Left renal cortex interstitium (tissue), 4 donors: ENCODE data around the gene GPR68. TPM values are rescaled to one million over a fixed set of nuclear protein-coding genes. Genes with fewer than 3 reads are reported as not detected.
"Not testable (repeated sequence)": the region's sequence is repeated elsewhere in the genome, so short reads cannot be mapped to it uniquely, and the experiment has no call there.

Experiments used
- DNase-seq, 4 donors: peaks; one replicate each; pipeline ENCODE4 v3.0.0-alpha.2; 2013; ENCODE audit warnings: low read depth in 4 of 4, low spot score in 2 of 4, missing footprints in 1 of 4
- polyA plus RNA-seq, 4 donors: library from polyadenylated mRNA; unstranded; fragments of 120-200 nt; gene quantifications; one replicate each; pipeline ENCODE4 v1.2.1, GENCODE V29; 2013; ENCODE audit not compliant: insufficient read length in 4 of 4

The GPR68 gene
- polyA plus RNA-seq, 4 donors = 1.7 to 3.9 (median 2.5) TPM

DNA sequence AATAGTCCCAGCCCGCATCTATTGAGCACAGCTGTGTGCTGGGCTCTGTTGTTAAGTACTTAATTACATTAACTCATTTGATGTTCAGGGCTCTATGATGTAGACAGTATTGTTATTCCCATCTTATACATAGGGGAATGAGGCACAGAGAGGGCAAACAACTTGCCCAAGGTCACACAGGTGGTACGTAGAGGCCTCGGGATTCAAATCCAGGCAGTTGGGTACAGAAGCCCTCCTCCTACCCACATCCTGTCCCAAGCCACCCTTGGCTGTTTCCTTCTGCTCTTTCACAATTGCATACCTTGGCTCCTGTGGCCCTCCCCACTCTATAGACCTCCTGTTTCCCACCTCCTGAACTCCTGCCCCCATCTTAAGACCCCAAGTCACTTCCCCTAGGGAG is 10.0 kb upstream of the GPR68 start:
- DNase-seq = no peak

DNA sequence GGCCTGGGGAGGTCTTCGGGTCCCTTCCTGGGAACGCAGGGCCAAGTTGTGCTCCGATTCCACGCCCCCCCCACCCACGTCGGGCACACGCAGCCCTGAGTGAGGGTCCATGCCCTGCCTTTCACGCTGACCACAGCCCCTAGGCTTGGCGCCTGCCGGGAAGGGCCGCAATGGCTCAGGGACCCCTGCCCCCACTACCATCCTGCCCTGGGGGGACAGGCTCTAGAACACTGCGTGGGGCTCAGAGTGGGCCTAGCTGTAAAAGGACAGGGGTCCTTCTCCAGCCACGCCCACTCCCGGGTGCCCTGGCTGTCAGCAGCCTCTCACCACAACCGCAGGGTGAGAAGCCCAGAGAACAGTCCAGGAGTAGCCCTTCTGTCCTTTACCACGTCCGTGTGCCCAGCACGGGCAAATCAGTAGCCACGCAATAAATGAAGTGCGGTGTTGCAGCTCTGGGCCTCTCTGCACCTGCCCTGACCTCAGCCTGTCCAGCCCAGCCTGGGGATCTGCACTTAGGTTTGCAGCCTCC is 9.4 kb upstream of the GPR68 start:
- DNase-seq = no peak

DNA sequence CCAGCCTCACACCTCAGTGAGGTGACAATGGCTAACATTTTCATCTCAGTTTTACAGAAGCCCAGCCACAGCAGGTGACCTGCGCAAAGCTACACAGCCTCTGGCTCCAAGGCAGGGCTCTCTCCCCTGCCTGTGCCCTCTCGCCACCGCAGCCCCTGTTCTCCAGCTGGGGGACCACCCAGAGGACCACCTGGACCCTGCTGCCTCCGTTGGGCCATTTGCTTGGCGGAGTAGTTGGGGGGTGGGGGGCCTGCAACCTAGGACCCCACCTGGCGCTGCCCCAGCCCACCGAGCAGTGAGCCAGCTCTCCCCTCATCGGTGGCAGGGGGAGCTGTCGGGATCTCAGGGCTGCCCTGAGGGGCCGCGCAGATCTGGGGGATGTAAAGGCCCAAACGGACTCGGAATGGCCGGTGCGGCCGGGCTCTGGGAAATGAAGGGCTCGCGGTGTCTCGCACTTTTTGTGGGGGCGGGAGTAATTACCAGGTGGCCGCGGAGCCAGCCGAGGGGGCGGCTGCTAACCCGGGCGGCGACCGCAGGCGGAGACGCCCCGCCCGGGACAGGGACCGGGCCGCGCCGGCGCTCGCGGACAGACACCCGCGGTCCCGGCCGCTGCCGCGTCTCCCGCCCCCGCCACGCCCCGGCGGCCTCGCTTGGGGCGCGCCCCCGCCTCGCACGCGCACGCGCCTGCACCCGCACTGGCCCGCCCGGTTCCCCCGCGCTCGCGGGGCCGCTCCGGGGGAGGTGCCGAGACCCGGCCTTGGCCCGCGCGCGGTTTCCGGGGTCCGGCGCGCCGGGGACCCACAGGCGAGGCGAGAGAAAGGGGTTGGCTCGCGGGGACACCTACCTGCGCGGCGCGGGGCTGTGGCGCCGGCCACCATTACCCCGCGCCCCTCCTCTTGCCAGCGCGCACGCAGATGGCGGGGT is 8.6 kb upstream of the GPR68 start:
- no peak for DNase-seq

DNA sequence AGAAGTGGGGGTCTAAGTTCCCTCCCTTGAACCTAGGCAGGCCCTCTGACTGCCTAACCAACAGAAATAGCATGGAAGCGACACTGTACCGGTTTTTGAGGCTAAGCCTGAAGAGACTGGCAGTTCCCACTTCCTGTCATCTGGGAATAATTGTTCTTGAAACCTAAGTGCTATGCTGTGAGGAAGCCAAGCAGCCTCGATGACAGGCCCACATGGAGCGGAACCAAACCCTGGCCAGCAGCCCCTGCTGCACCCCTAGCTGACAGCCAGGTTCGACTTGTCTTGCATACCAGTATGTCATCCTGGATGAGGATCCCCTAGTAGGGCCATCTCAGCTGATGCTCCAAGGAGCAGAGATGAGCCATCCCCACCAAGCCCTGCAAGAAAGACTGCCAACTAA is 6.4 kb upstream of the GPR68 start:
- no peak for DNase-seq

DNA sequence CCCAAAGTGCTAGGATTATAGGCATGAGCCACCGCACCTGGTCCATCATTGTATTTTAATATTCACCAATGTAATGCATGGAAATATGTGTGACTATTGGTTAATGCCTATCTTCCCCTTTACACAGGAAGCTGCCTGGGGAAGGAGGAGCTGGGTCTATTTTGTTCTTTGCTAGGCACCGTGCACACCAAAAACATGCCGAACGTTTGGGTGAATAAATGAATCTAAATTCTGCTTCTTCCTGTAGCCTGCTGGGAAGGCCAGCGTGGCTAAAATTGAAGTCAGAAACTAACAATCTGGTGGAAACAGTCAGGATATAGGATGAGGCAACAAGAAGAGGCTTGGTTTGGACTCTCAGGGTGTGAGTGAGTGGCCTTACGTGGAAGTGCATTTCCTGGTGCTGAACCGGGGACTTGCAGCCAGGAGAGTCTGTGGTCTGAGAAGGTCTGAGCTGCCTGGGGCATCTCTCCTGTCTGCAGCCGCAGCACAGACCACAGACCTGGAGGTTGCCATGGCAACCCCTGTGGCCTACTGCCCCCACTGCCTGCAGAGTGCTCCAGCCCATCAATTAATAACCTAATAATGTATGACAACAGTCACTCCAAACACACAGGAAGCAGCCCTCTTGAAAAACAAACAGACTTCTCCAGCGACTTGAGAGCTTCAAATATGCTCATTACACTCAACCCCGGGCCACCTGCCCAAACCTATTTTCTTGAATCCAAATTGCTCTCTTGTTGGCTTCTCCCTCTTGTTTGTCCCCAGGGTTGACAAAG is 5.5 kb upstream of the GPR68 start:
- DNase-seq = no peak

DNA sequence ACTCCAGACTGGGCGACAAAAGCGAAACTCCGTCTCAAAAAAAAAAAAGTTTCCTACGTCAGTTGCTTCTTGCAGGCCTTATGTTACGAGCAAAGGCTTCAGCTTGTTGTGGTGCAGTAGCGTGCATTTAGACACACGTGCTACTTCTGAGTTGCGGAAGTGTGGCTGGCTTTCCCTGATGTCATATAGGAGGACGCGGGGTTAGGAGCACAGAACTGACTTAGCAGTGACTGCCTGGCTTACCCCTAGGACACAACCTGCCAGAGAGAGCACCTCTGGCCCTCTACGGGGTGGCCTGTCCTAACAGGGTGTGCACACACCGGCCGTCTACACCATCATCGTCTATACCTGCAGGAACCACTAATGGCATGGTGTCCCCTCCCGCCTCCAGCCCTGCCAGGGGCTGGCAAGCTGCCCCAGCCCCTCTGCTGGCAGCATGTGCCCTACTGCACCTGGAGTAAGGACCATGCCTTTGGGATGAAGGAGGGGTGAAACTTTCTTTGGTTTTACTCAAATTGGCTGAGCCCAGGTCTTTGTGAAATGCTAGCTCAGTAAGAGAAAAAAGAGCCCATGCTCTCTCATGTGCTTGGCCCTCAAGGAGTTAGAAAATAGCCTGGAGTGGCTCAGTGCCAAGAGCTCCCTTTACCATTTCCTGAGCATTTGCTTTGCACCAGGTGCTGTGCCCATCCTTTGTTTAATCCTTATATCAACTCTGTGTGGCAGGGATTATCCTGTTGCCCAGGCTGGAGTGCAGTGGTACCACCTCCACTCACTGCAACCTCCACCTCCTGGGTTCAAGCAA is 1.7 kb upstream of the GPR68 start:
- DNase-seq = no peak

DNA sequence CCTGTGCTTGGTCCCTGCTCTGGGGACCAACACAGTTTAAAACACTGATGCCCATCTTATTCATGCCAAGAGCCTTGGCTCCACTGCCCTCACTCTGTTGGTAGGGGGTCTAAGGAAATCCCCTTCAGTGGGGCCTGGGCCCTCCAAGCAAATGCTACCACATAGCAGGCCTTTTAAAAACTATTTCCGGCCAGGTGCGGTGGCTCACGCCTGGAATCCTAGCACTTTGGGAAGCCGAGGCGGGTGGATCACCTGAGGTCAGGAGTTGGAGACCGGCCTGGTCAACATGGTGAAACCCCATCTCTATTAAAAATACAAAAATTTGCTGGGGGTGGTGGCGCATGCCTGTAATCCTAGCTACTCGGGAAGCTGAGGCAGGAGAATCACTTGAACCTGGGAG is 1.1 kb upstream of the GPR68 start:
- DNase-seq = not testable (repeated sequence)

DNA sequence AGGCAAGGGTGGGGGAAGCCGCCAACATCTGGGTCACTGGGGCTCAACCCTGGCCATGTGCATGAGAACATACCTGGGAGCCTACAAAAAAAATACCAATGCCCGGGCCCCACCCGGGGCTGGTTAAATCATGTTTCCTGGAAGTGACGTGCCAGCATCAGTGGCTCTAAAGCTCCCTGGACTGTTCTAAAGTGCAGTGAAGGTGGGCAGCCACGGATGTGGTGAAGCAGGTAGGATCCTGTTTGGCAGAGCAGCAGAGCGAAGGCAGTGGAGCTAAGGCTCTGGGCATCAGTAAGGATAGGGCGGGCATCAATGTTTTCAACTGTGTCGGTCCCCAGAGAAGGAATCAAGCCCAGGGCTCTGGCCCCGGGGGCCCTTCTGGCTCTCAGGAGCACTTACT is 525 bp upstream of the GPR68 start:
- no peak for DNase-seq

DNA sequence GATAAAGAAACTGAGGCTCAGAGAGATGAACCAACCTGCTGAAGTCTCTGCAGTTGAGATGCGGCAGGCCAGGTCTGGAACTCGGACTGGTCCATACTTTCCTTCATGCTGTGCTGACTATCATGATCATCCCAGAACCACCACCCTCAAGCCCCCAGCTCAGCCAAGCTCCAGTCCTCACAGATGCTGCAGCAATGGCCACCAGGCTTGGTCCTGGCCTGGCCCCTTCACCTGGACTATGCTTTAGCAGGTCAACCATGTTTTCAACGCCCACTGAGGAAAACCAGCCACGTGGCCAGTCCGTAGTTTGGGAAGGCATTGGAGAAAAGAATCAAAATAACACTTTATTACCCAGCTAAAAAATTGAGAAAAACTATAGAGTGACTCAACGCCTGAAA is 1.4 kb downstream of the GPR68 start:
- DNase-seq = no peak

DNA sequence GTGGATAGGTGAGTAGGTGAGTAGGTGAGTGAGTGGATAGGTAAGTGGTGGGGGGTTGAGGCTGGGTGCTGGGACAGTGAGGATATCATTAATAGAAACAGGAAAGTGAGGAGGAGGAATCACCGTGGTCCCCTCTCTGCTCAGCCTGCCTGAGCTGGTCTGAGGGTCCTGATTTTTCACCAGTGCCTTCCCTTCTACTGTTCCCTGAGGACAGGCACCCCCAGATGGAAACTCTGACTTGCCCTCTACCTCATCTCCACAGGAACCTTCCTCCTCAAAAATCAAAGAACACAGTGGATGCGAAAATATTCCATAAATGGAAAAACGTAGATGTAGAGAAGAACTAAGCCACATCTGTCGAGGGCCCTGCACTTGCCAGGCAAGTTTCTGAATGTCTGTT is 1.9 kb downstream of the GPR68 start:
- no peak for DNase-seq

DNA sequence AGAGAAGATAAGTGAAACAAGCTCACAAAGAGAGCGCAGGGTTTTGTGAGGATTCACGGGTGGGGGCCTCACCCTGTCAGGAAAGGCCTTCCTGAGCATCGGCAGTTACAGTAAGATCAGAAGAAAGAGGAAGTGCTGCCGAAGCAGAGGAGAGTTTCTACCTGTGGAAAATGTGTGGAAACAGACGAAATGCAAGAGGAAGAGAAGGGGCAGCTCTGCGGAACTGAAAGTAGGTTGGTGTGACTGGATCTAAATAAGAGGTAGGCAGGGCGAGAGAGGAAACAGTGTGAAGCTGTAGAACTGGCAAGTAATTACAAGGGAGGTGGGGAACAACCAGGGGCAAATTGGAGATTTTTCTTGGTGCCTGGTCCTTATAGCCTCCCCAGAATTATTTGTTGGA is 2.6 kb downstream of the GPR68 start:
- DNase-seq = no peak

DNA sequence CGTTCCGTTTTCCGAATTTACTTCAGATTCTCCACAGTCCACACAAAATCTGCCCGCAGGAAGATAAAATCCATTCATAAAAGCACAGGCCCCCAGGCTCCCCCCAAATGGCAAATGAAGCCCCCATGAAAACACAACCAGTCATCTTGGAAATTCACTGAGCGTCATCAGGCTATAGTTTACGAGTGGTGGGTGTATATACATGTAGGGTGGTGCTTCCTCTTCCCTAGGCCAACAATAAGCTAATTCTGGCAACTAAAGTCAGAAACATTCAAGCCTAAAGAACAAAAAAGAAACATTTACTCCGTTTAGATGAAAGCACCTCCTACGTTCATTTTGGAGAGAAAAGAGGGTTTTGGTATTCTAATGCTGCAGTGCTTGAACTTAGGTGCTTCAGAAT is 5.8 kb downstream of the GPR68 start:
- DNase-seq = no peak

DNA sequence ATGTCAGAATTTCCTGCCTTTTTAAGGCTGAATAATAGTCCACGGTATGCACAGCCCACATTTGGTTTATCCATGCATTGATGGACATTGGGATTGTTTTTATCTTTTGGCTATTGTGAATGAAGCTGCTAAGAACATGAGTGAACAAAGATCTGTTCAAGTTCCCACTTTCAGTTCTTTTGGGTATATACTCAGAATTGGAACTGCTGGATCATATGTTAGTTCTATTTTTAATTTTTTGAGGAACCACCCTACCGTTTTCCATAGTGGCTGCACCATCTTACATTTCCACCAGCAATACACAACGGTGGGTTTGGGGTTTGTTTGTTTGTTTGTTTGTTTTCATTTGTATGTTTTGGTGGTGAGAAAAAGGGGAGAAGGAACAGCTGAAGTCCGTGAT is 6.4 kb downstream of the GPR68 start:
- DNase-seq = no peak

DNA sequence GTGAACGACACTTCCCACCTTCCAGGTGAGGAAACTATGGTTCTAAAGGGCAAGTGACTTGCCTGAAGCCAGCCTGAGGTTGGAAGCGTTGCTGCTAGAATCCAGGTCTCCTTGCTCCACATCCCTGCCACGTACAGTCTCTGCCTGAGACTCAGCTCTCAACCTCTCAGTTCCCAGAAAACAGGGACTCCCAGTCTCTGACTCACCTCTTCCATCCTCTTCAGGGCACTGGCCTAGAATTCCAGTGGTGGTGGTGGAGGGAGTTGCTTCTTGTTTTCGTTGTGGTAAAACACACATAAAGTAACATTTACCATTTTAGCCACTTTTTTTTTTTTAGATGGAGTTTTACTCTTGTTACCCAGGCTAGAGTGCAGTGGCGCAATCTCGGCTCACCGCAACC is 7.3 kb downstream of the GPR68 start:
- no peak for DNase-seq

DNA sequence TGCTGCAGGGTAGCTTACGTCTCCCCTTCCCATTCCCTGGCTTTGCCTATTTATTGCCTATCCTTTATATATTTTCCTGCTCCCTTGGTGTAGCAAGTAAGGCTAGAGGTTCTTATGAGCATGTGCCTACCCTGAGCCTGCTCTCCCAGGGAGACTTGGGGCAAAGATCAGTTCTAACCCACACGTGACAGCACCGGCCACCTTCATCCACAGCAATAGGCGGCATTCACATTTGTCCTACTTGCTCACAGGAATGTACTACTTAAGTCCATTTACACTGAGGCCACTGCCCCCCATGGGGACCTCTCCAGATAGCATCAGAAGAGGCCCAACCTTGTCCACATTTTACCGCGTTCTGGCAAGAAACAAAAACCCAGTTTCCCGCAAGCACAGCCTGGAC is 8.7 kb downstream of the GPR68 start:
- DNase-seq = no peak

DNA sequence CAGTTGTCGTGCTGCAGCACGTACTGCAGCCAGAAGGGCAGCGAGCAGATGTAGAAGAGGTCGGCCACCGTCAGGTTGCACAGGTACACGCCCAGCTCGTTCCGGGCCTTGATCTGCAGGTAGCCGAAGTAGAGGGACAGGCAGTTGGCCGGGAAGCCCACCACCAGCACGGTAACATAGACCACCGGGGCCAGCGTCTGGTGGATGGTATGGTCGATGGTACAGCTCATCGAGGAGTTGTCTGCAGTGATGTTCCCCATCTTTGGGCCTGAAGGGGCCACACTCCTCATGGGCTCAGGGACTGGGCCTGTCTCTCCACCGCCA is 9.8 kb downstream of the GPR68 start:
- no peak for DNase-seq

DNA sequence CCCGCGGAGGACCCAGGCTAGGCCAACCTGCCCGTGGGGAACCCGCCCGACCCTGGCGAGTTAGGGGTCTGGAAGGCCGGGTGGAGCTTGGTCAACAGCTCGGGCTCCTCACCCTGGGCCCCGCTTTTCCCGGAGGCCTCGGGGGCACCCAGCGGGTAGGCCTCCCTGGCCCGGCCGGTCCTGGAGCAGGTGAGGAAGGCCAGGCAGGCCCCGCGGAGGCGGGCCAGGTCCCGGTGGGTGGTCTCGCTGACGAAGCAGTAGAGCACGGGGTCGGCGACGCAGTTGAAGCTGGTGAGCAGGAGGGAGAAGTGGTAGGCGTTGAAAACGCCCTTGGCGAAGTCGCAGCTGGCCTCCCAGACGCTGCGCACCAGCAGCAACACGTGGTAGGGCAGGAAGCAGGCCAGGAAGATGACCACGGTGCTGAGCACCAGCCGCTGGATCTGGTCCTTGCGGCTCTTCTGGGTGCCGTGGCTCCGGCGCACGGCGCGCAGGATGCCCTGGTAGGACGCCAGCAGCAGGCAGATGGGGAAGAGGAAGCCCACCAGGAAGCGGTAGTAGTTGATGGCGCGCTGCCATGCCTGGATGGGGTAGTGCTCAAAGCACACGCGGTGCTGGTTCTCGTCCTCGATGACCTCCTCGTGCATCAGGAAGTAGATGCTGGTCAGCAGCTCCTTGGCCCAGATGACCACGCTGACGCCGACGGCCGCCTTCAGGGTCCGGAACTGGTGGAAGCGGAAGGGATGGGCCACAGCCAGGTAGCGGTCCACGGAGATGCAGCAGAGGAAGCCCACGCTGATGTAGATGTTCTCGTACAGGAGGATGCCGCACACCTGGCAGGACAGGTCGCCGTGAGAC is 10.3 kb downstream of the GPR68 start:
- no peak for DNase-seq

DNA sequence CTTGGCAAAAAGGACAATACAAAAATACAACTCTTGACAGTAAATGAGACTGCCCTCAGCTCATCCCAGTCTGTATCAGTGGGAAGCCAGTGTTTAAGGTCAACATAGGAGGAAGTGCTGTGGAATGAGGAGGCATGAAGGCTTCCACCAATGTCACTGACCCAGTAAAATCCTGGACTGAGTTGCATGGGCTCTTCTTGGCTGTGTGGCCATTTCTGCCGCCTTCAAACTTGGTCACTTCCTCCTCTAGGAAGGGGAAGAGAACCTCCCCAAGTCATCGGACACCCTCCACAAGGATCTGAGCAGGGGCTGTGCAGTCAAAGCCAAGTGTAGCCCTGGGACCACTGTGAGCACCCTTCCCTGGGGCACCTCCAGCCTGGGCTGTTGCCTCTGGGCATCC is 11.9 kb downstream of the GPR68 start:
- DNase-seq = no peak

DNA sequence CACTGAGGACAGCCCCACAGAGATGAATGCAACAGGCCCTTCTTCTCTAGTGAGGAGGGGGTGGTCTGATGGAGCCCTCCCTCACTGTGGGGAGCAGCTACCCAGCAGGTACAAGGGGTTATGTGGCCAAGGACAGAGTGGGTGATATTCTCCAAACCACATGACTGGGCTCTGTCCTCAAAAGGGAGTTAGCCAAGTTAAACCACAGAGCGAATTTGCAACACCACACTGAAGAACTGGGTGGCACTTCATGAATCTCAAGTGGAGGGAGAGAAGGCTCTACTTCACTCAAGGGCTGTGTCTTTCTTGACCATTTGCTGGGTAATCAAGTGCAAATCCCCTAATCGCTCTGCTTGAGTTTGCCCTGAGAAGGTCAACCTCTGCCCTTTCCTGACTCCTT is 12.5 kb downstream of the GPR68 start:
- DNase-seq = no peak

DNA sequence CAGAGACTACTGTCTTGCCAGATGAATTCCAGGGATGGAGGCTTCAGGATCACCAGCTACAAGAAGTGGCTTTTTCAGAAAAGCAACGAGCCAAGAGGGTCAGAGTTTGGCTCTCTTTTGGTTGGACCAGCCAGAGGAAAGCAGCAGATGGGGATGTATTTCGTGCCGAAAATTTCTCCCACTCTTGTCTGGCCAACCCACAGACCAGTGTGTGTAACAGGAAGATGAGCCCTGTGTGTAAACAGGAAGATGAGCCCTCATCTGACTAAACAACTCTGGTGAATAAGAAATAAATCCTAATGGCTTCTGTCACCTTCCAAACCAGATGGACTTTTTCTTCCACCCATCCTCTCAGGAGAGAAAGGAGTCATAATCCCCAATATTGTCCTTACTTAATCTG is 13.1 kb downstream of the GPR68 start:
- DNase-seq = no peak
